GM23338 (cell line): Measurements from ENCODE around the gene TMEM11. TPM values are rescaled to one million over a fixed set of nuclear protein-coding genes. Genes with fewer than 3 reads are reported as not detected.

Experiments used
- ATAC-seq: fragments of 200-7000 bp; cut with Tn5 transposase; 3 replicates; pipeline ENCODE4 v1.9.1; 2020
- DNase-seq: peaks from one replicate; pipeline ENCODE4 v3.0.0-alpha.2; 2015; ENCODE audit warnings: low spot score
- H2AFZ ChIP-seq: fragments of 200-600 bp; sonication (generic); 2 replicates; pipeline ENCODE4 v1.8.0; 2016; ENCODE audit warnings: antibody characterized with exemption, mild to moderate bottlenecking, moderate library complexity
- H3F3A ChIP-seq: fragments of 200-600 bp; sonication (generic); replicated peaks from 2 replicates; pipeline ENCODE4 v1.8.0; 2017; ENCODE audit warnings: antibody characterized with exemption, mixed run types, low read depth
- H3K27ac ChIP-seq: fragments of 200-600 bp; sonication (generic); 2 replicates; pipeline ENCODE4 v1.6.1; 2016; ENCODE audit warnings: low read depth
- H3K27me3 ChIP-seq: fragments of 200-600 bp; sonication (generic); 2 replicates; pipeline ENCODE4 v1.8.0; 2016; ENCODE audit warnings: mild to moderate bottlenecking, mixed run types, moderate library complexity; ENCODE audit not compliant: insufficient read depth
- H3K36me3 ChIP-seq: fragments of 200-600 bp; sonication (generic); 2 replicates; pipeline ENCODE4 v1.8.0; 2016; ENCODE audit warnings: mild to moderate bottlenecking; ENCODE audit not compliant: insufficient read depth
- H3K4me1 ChIP-seq: fragments of 200-600 bp; sonication (generic); 2 replicates; pipeline ENCODE4 v1.8.0; 2016; ENCODE audit warnings: mild to moderate bottlenecking, moderate library complexity; ENCODE audit not compliant: insufficient read depth
- H3K4me2 ChIP-seq: fragments of 200-600 bp; sonication (generic); 2 replicates; pipeline ENCODE4 v1.7.1; 2017; ENCODE audit warnings: mixed run types
- H3K4me3 ChIP-seq: fragments of 200-600 bp; sonication (generic); 2 replicates; pipeline ENCODE4 v1.6.1; 2016; ENCODE audit warnings: mixed run types
- H3K79me2 ChIP-seq: fragments of 200-600 bp; sonication (generic); replicated peaks from 2 replicates; pipeline ENCODE4 v1.8.0; 2017; ENCODE audit warnings: mild to moderate bottlenecking; ENCODE audit not compliant: insufficient read depth
- H3K9me2 ChIP-seq: fragments of 200-600 bp; sonication (generic); 2 replicates; pipeline ENCODE4 v1.8.0; 2017; ENCODE audit not compliant: insufficient read depth
- H4K20me1 ChIP-seq: fragments of 200-600 bp; sonication (generic); replicated peaks from 2 replicates; pipeline ENCODE4 v1.8.0; 2017; ENCODE audit warnings: mild to moderate bottlenecking; ENCODE audit not compliant: insufficient read depth
- H3K27ac Mint-ChIP-seq: 2 replicates; pipeline ENCODE4 v1.8.0; 2020; ENCODE audit warnings: inconsistent platforms, mild to moderate bottlenecking, moderate library complexity, mixed read lengths
- H3K27me3 Mint-ChIP-seq: 3 replicates; pipeline ENCODE4 v1.8.0; 2022; ENCODE audit warnings: low read depth, mild to moderate bottlenecking, moderate library complexity, mixed read lengths, inconsistent platforms; ENCODE audit not compliant: insufficient read depth, poor library complexity
- H3K36me3 Mint-ChIP-seq: 3 replicates; pipeline ENCODE4 v1.8.0; 2021; ENCODE audit warnings: low read depth, mild to moderate bottlenecking, inconsistent platforms, moderate library complexity, mixed read lengths
- H3K4me1 Mint-ChIP-seq: 3 replicates; pipeline ENCODE4 v1.8.0; 2020; ENCODE audit warnings: mild to moderate bottlenecking, inconsistent platforms, mixed read lengths
- H3K4me3 Mint-ChIP-seq: 3 replicates; pipeline ENCODE4 v1.8.0; 2021; ENCODE audit warnings: moderate library complexity, mild to moderate bottlenecking, inconsistent platforms, mixed read lengths
- H3K9me3 Mint-ChIP-seq: 3 replicates; pipeline ENCODE4 v1.8.0; 2020; ENCODE audit warnings: moderate library complexity, mild to moderate bottlenecking, inconsistent platforms, mixed read lengths
- CREB1 ChIP-seq: fragments of 250-450 bp; sonication (Bioruptor Pico); IDR thresholded peaks from 2 replicates; pipeline ENCODE4 v1.5.0; 2020; ENCODE audit warnings: low read depth, mild to moderate bottlenecking, moderate library complexity
- CTCF ChIP-seq, 2 experiments: fragments of 200-600 bp in 1 of 2; sonication (generic) in 1 of 2; conservative IDR thresholded peaks; 2 replicates each; pipeline versions ENCODE4 v1.5.1 to v1.6.1; 2016 to 2017; ENCODE audit warnings: antibody characterized with exemption in 2 of 2, low read depth in 2 of 2, mild to moderate bottlenecking in 2 of 2, moderate library complexity in 1 of 2
- ETS1 ChIP-seq: IDR thresholded peaks from 2 replicates; pipeline ENCODE4 v1.6.1; 2016; ENCODE audit warnings: antibody characterized with exemption
- EZH2phosphoT487 ChIP-seq: fragments of 200-600 bp; sonication (generic); IDR thresholded peaks from one replicate; pipeline ENCODE4 v1.8.1; 2018; ENCODE audit warnings: antibody characterized with exemption; ENCODE audit not compliant: unreplicated experiment
- JUNB ChIP-seq: IDR thresholded peaks from one replicate; pipeline ENCODE4 v1.6.1; 2016; ENCODE audit warnings: antibody characterized with exemption; ENCODE audit not compliant: unreplicated experiment
- NANOG ChIP-seq: IDR thresholded peaks from 2 replicates; pipeline ENCODE4 v1.6.1; 2016; ENCODE audit warnings: antibody characterized with exemption, borderline replicate concordance
- POLR2AphosphoS5 ChIP-seq: IDR thresholded peaks from 2 replicates; pipeline ENCODE4 v1.6.1; 2016; ENCODE audit warnings: antibody characterized with exemption, low read depth
- STAT1 ChIP-seq: IDR thresholded peaks from one replicate; pipeline ENCODE4 v1.6.1; 2016; ENCODE audit warnings: antibody characterized with exemption; ENCODE audit not compliant: unreplicated experiment
- ZNF114 ChIP-seq: fragments of 250-450 bp; sonication (Bioruptor Pico); IDR thresholded peaks from 2 replicates; pipeline ENCODE4 v1.5.0; 2020; ENCODE audit warnings: mild to moderate bottlenecking, moderate library complexity
- ZNF331 ChIP-seq: fragments of 250-450 bp; sonication (Bioruptor Pico); IDR thresholded peaks from 2 replicates; pipeline ENCODE4 v1.5.0; 2020; ENCODE audit warnings: low read depth, mild to moderate bottlenecking, moderate library complexity
- ZNF462 ChIP-seq: fragments of 250-450 bp; sonication (Bioruptor Pico); IDR thresholded peaks from 2 replicates; pipeline ENCODE4 v1.5.0; 2020; ENCODE audit warnings: mild to moderate bottlenecking, moderate library complexity
- polyA plus RNA-seq: library from polyadenylated mRNA; unstranded; fragments of >200 nt; fragmentation: Nextera tagmentation; extraction: Ambion mirVana; gene quantifications from 2 replicates; pipeline ENCODE4 v1.2.1, GENCODE V29; 2016
- total RNA-seq: library from RNA; depleted of rRNA; stranded (reverse); fragments of >200 nt; shearing (Covaris generic); gene quantifications from 2 replicates; pipeline ENCODE4 v1.2.3, GENCODE V29; 2014

TMEM11 gene
- total and polyA plus RNA-seq, 2 experiments from 2014 or later: 38.5 to 90.2 TPM

- Mint-ChIP-seq H3K9me3 (no peaks in the 10 kb centered on the region), H3K27ac (no peak overlapping the region)
Observed at GRCh38 chr17:21161498-21162393, 52.2 kb downstream of the TMEM11 start.

GRCh38 chr17:21160401-21160800, 53.6 kb downstream of the TMEM11 start:
- H3F3A ChIP-seq: no peaks in the 10 kb centered on the region
- no peaks in the 10 kb centered on the region for H3K9me2 ChIP-seq
- no peaks in the 10 kb centered on the region for H3K4me1 ChIP-seq
- no peaks in the 10 kb centered on the region for H3K27me3 ChIP-seq
- Mint-ChIP-seq H3K36me3 (no peaks in the 10 kb centered on the region), H3K27ac (no peak overlapping the region), H3K4me3 (no peak overlapping the region), H3K4me1 (no peaks in the 10 kb centered on the region), H3K9me3 (no peaks in the 10 kb centered on the region), H3K27me3 (peaks cover 7% of the 10 kb centered on the region)
- DNase-seq: no peak
- peaks cover 6% of the 10 kb centered on the region; the same call in 1 of the 2 replicates for H4K20me1 ChIP-seq
- H3K4me2 ChIP-seq: no peak overlapping the region
- no peak for ATAC-seq
- no peaks in the 10 kb centered on the region for H3K79me2 ChIP-seq
- no peak overlapping the region for H3K27ac ChIP-seq
- no peak overlapping the region for H3K4me3 ChIP-seq
- no peak overlapping the region for H2AFZ ChIP-seq
- H3K36me3 ChIP-seq: no peaks in the 10 kb centered on the region
- TF ChIP-seq ZNF331: no peak
- TF ChIP-seq POLR2AphosphoS5: no peak
- no peak for TF ChIP-seq STAT1
- no peak for TF ChIP-seq CREB1 (CRISPR knock-in tag)
- TF ChIP-seq EZH2phosphoT487: no peak
- no peak for TF ChIP-seq ZNF462
- no peak for TF ChIP-seq CTCF (conservative IDR thresholded peaks at IDR 0.05; ENCODE audit: low read depth in 2 of 2)
- TF ChIP-seq NANOG: no peak
- TF ChIP-seq JUNB: no peak
- TF ChIP-seq ZNF114 (CRISPR knock-in tag): no peak

More at GRCh38 chr17:21161498-21162393, 52.2 kb downstream of the TMEM11 start:
- no peaks in the 10 kb centered on the region for H3K4me1 Mint-ChIP-seq
- H3K27me3 Mint-ChIP-seq: peaks cover 7% of the 10 kb centered on the region
- Histone ChIP-seq H3K79me2 (no peaks in the 10 kb centered on the region), H3K4me1 (no peaks in the 10 kb centered on the region), H3K9me2 (no peaks in the 10 kb centered on the region), H3K4me2 (no peak overlapping the region), H2AFZ (no peak overlapping the region), H4K20me1 (peaks cover 6% of the 10 kb centered on the region; the same call in 1 of the 2 replicates), H3F3A (no peaks in the 10 kb centered on the region), H3K36me3 (no peaks in the 10 kb centered on the region), H3K27ac (no peak overlapping the region), H3K4me3 (no peak overlapping the region), H3K27me3 (no peaks in the 10 kb centered on the region)
- no peak for DNase-seq
- H3K4me3 Mint-ChIP-seq: no peak overlapping the region
- no peak for ATAC-seq
- TF ChIP-seq ZNF331 (no peak), ETS1 (no peak)
- no peaks in the 10 kb centered on the region for H3K36me3 Mint-ChIP-seq
